Keratinocyte (primary cell): Measurements from ENCODE around the gene PARP2. TPM values are rescaled to one million over a fixed set of nuclear protein-coding genes. Genes with fewer than 3 reads are reported as not detected.

ENCODE experiments used
- DNase-seq: peaks from one replicate; pipeline ENCODE4 v3.0.0-alpha.2; 2011; ENCODE audit warnings: low read depth, missing footprints, low spot score
- FAIRE-seq: peaks from 2 replicates; lab custom pipeline; 2011; peaks lifted over from hg19 to GRCh38; lab: Jason Lieb, UNC
- H2AFZ ChIP-seq: 2 replicates; pipeline ENCODE4 v1.6.0; 2012; ENCODE audit warnings: low read length, control low read depth, inconsistent platforms; ENCODE audit not compliant: control insufficient read depth
- H3K27ac ChIP-seq: 2 replicates; pipeline ENCODE4 v1.5.1; 2011; ENCODE audit warnings: low read length; ENCODE audit not compliant: control insufficient read depth, insufficient read depth
- H3K27me3 ChIP-seq: 3 replicates; pipeline ENCODE4 v1.6.0; 2011; ENCODE audit warnings: low read length; ENCODE audit not compliant: control insufficient read depth, insufficient read depth; ENCODE audit errors: extremely low read depth
- H3K36me3 ChIP-seq, 2 experiments: 2 replicates in 1 of 2; 3 replicates in 1 of 2; pipeline ENCODE4 v1.5.1; 2011; ENCODE audit warnings: low read length in 2 of 2, mild to moderate bottlenecking in 1 of 2; ENCODE audit not compliant: control insufficient read depth in 2 of 2, insufficient read depth in 2 of 2; ENCODE audit errors: extremely low read depth in 1 of 2
- H3K4me1 ChIP-seq: 3 replicates; pipeline ENCODE4 v1.5.1; 2011; ENCODE audit warnings: low read length; ENCODE audit not compliant: control insufficient read depth, insufficient read depth; ENCODE audit errors: extremely low read depth
- H3K4me2 ChIP-seq: 3 replicates; pipeline ENCODE4 v1.6.0; 2011; ENCODE audit warnings: low read depth, low read length; ENCODE audit not compliant: control insufficient read depth, insufficient read depth; ENCODE audit errors: extremely low read depth
- H3K4me3 ChIP-seq, 3 experiments: fragments of 200-600 bp in 1 of 3; sonication (generic) in 1 of 3; 2 replicates in 2 of 3; 3 replicates in 1 of 3; pipeline ENCODE4 v1.5.1; 2011 to 2016; ENCODE audit warnings: low read length in 3 of 3, mild to moderate bottlenecking in 3 of 3, control low read depth in 2 of 3, inconsistent platforms in 1 of 3, low read depth in 1 of 3, mixed read lengths in 1 of 3, mixed run types in 1 of 3, moderate library complexity in 1 of 3; ENCODE audit not compliant: control insufficient read depth in 2 of 3, insufficient read depth in 2 of 3; ENCODE audit errors: extremely low read depth in 1 of 3
- H3K79me2 ChIP-seq: 2 replicates; pipeline ENCODE4 v1.6.0; 2012; ENCODE audit warnings: low read length; ENCODE audit not compliant: control insufficient read depth, insufficient read depth
- H3K9ac ChIP-seq: 3 replicates; pipeline ENCODE4 v1.6.0; 2011; ENCODE audit warnings: low read length; ENCODE audit not compliant: control insufficient read depth, insufficient read depth; ENCODE audit errors: extremely low read depth
- H3K9me1 ChIP-seq: 3 replicates; pipeline ENCODE4 v1.6.0; 2011; ENCODE audit warnings: low read length; ENCODE audit not compliant: control insufficient read depth, insufficient read depth; ENCODE audit errors: extremely low read depth
- H3K9me3 ChIP-seq: 2 replicates; pipeline ENCODE4 v1.5.1; 2012; ENCODE audit warnings: low read depth, low read length; ENCODE audit not compliant: control insufficient read depth
- H4K20me1 ChIP-seq: 3 replicates; pipeline ENCODE4 v1.6.0; 2011; ENCODE audit warnings: low read length; ENCODE audit not compliant: control insufficient read depth, insufficient read depth; ENCODE audit errors: extremely low read depth
- EZH2 ChIP-seq: IDR thresholded peaks from one replicate; pipeline ENCODE4 v1.6.1; 2012; ENCODE audit warnings: inconsistent platforms, mild to moderate bottlenecking, low read length, moderate library complexity
- dilution Hi-C: fragments of 300-500 bp; cut with MboI; formaldehyde crosslinking; loops from one replicate; pipeline ENCODE4 v1.7.0; 2020; ENCODE audit warnings: low sequenced_read_pairs; ENCODE audit not compliant: extremely low pct_ligation_motif_present
- polyA plus RNA-seq, 5 experiments: library from polyadenylated mRNA; depleted of rRNA in 3 of 5; stranded (reverse) in 3 of 5; stranded (forward) in 1 of 5; unstranded in 1 of 5; fragments of >200 nt; gene quantifications; 1 replicate in 1 of 5; 2 replicates in 3 of 5; 3 replicates in 1 of 5; pipeline versions ENCODE4 v1.2.1 to v1.2.3, GENCODE V29; 2011 to 2012; ENCODE audit warnings: missing spikeins in 2 of 5, low read depth in 1 of 5, low replicate concordance in 1 of 5
- TF ChIP-seq, protein P1 (sequence below), 3 experiments: IDR thresholded peaks in 1 of 3; conservative IDR thresholded peaks in 1 of 3; optimal IDR thresholded peaks in 1 of 3; 2 replicates in 2 of 3; 3 replicates in 1 of 3; pipeline versions ENCODE3 to v1.5.1; 2011; ENCODE audit warnings: low read length in 3 of 3, mild to moderate bottlenecking in 3 of 3, moderate library complexity in 2 of 3, control low read depth in 1 of 3, inconsistent platforms in 1 of 3; ENCODE audit not compliant: insufficient read depth in 2 of 3; ENCODE audit errors: extremely low read depth in 1 of 3

The PARP2 gene
- polyA plus RNA-seq, 1 donor (not counting 4 experiments of a cell fraction or from before 2014, with no cell fraction given), result 24.7 TPM

GRCh38 chr14:20332431-20332787 lies 11.0 kb upstream of the PARP2 start:
- Histone ChIP-seq H3K27ac (peak overlapping the region; percentile 67), H3K4me2 (peak overlapping the region; percentile 91), H3K79me2 (peaks cover 53% of the 10 kb centered on the region), H3K36me3 (peaks cover 5 to 9% of the 10 kb centered on the region in 2 experiments), H3K27me3 (no peaks in the 10 kb centered on the region), H2AFZ (peak overlapping the region; percentile 92), H3K4me3 (peak overlapping the region; percentile 59 to 84 (median 73)), H3K4me1 (peaks cover 19% of the 10 kb centered on the region), H3K9me1 (no peaks in the 10 kb centered on the region), H3K9ac (peak overlapping the region; percentile 87), H4K20me1 (no peaks in the 10 kb centered on the region), H3K9me3 (no peaks in the 10 kb centered on the region)
- FAIRE-seq (no peak), DNase-seq (no peak)
- dilution Hi-C loops, result no loop called here
- TF ChIP-seq EZH2, result no peak
- TF ChIP-seq, protein P1, sequence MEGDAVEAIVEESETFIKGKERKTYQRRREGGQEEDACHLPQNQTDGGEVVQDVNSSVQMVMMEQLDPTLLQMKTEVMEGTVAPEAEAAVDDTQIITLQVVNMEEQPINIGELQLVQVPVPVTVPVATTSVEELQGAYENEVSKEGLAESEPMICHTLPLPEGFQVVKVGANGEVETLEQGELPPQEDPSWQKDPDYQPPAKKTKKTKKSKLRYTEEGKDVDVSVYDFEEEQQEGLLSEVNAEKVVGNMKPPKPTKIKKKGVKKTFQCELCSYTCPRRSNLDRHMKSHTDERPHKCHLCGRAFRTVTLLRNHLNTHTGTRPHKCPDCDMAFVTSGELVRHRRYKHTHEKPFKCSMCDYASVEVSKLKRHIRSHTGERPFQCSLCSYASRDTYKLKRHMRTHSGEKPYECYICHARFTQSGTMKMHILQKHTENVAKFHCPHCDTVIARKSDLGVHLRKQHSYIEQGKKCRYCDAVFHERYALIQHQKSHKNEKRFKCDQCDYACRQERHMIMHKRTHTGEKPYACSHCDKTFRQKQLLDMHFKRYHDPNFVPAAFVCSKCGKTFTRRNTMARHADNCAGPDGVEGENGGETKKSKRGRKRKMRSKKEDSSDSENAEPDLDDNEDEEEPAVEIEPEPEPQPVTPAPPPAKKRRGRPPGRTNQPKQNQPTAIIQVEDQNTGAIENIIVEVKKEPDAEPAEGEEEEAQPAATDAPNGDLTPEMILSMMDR (optimal IDR thresholded peaks at IDR 0.05 in 1 of 3, IDR thresholded peaks at IDR 0.05 in 1 of 3, conservative IDR thresholded peaks at IDR 0.05 in 1 of 3; ENCODE audit: extremely low read depth in 1 of 3, insufficient read depth in 2 of 3, low read length in 3 of 3), result no peak

- peak within 1 kb of the TSS; percentile 87 for H3K9ac ChIP-seq
- H3K9me3 ChIP-seq, result no peaks in the 10 kb centered on the region
- H3K4me3 ChIP-seq, result peak within 1 kb of the TSS; percentile 59 to 84 (median 73)
- peak within 1 kb of the TSS; percentile 91 for H3K4me2 ChIP-seq
- dilution Hi-C loops, result no loop called here
- H3K9me1 ChIP-seq, result no peaks in the 10 kb centered on the region
- H3K27ac ChIP-seq, result peak within 1 kb of the TSS; percentile 67
- DNase-seq (peak; percentile 66), FAIRE-seq (peak; percentile 85)
- TF ChIP-seq, protein P1 (optimal IDR thresholded peaks at IDR 0.05 in 1 of 3, IDR thresholded peaks at IDR 0.05 in 1 of 3, conservative IDR thresholded peaks at IDR 0.05 in 1 of 3; ENCODE audit: extremely low read depth in 1 of 3, insufficient read depth in 2 of 3, low read length in 3 of 3), result no peak
- no peak for TF ChIP-seq EZH2
- peaks cover 48% of the 10 kb centered on the region for H3K79me2 ChIP-seq
- peaks cover 5 to 9% of the 10 kb centered on the region in 2 experiments for H3K36me3 ChIP-seq
- no peaks in the 10 kb centered on the region for H4K20me1 ChIP-seq
- H2AFZ ChIP-seq, result peak within 1 kb of the TSS; percentile 92
- peaks cover 15% of the 10 kb centered on the region for H3K4me1 ChIP-seq
- no peaks in the 10 kb centered on the region for H3K27me3 ChIP-seq
Measured at GRCh38 chr14:20332788-20333493, 10.5 kb upstream of the PARP2 start, which contains the start of gene CCNB1IP1. TSS of gene CCNB1IP1 (minus strand) at chr14:20333279. CDS start at chr14:20316523, 16,756 bp downstream.
